UCSD-AML1 (cell line): ENCODE measurements around the gene ORC3.
"Not testable (repeated sequence)": the region's sequence is repeated elsewhere in the genome, so short reads cannot be mapped to it uniquely, and the experiment has no call there.

Source experiments
- DNase-seq: peaks from one replicate; lab custom pipeline; 2025; ENCODE audit not compliant: unreplicated experiment; lab: John Stamatoyannopoulos, UW

The ORC3 gene

GRCh38 chr6:87590990-87591389, 1.1 kb downstream of the ORC3 start:
- DNase-seq, result no peak

- no peak for DNase-seq
Measured at GRCh38 chr6:87600576-87600975, 10.6 kb downstream of the ORC3 start.

GRCh38 chr6:87606199-87606598, 16.3 kb downstream of the ORC3 start:
- no peak for DNase-seq

- no peak for DNase-seq
Measured at GRCh38 chr6:87608802-87609201, 18.9 kb downstream of the ORC3 start.

- not testable (repeated sequence) for DNase-seq
Measured at GRCh38 chr6:87613018-87613417, 23.1 kb downstream of the ORC3 start.

GRCh38 chr6:87617405-87617804, 27.5 kb downstream of the ORC3 start:
- DNase-seq, result no peak

- DNase-seq, result no peak
Measured at GRCh38 chr6:87618531-87618930, 28.6 kb downstream of the ORC3 start.

- DNase-seq, result no peak
Measured at GRCh38 chr6:87623248-87623647, 33.3 kb downstream of the ORC3 start.

- no peak for DNase-seq
Measured at GRCh38 chr6:87628424-87628823, 38.5 kb downstream of the ORC3 start.

GRCh38 chr6:87628881-87629280, 38.9 kb downstream of the ORC3 start:
- DNase-seq, result no peak

- DNase-seq, result no peak
Measured at GRCh38 chr6:87630746-87631145, 40.8 kb downstream of the ORC3 start.

- no peak for DNase-seq
Measured at GRCh38 chr6:87633851-87634250, 43.9 kb downstream of the ORC3 start.

- no peak for DNase-seq
Measured at GRCh38 chr6:87636315-87636714, 46.4 kb downstream of the ORC3 start.

GRCh38 chr6:87637106-87637505, 47.2 kb downstream of the ORC3 start:
- no peak for DNase-seq

GRCh38 chr6:87639373-87639772, 49.4 kb downstream of the ORC3 start:
- DNase-seq, result no peak

GRCh38 chr6:87641065-87641692, 51.2 kb downstream of the ORC3 start:
- DNase-seq, result no peak

- DNase-seq, result no peak
Measured at GRCh38 chr6:87645080-87645479, 55.1 kb downstream of the ORC3 start.

GRCh38 chr6:87653074-87653962, 63.4 kb downstream of the ORC3 start:
- no peak for DNase-seq

GRCh38 chr6:87654122-87654521, 64.2 kb downstream of the ORC3 start:
- no peak for DNase-seq

- no peak for DNase-seq
Measured at GRCh38 chr6:87654875-87655454, 65.0 kb downstream of the ORC3 start.

- no peak for DNase-seq
Measured at GRCh38 chr6:87655824-87656223, 65.9 kb downstream of the ORC3 start.

- DNase-seq, result no peak
Measured at GRCh38 chr6:87656857-87657256, 66.9 kb downstream of the ORC3 start.
